Mammary epithelial cell (primary cell): ENCODE results near the gene SMYD4.

Experiments
- EZH2 ChIP-seq: IDR thresholded peaks from 2 replicates; pipeline ENCODE4 v1.6.1; 2012; ENCODE audit warnings: low read length, inconsistent platforms, borderline replicate concordance
- TF ChIP-seq, protein P1 (sequence below), 2 donors: IDR thresholded peaks in 1 of 2; conservative IDR thresholded peaks in 1 of 2; 2 replicates each; pipeline ENCODE4 v1.5.1; 2011 to 2012; ENCODE audit warnings: inconsistent platforms in 2 of 2, low read length in 2 of 2, mild to moderate bottlenecking in 2 of 2, control low read depth in 1 of 2, low read depth in 1 of 2; ENCODE audit not compliant: insufficient read depth in 1 of 2; ENCODE audit errors: extremely low read depth in 1 of 2

DNA sequence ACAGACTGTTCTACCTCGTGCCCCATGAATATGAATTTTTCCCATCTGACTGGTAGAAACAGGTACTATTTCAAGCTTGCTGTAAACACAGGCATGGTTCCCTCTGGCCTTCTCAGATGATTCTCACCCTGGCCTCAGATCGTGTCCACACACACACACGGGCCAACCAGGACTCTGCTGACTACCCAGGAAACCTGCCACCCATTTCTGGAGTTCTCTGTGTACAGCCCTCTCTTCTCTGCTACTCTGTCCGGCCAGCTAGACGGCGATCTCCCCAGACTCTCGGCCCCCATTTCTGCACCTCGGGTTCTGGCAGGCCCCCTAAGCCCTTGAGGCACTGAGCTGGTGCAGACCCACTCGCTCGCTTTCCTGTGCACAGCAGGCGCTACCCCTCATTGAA lies 31.3 kb upstream of the SMYD4 start:
- TF ChIP-seq, protein P1, sequence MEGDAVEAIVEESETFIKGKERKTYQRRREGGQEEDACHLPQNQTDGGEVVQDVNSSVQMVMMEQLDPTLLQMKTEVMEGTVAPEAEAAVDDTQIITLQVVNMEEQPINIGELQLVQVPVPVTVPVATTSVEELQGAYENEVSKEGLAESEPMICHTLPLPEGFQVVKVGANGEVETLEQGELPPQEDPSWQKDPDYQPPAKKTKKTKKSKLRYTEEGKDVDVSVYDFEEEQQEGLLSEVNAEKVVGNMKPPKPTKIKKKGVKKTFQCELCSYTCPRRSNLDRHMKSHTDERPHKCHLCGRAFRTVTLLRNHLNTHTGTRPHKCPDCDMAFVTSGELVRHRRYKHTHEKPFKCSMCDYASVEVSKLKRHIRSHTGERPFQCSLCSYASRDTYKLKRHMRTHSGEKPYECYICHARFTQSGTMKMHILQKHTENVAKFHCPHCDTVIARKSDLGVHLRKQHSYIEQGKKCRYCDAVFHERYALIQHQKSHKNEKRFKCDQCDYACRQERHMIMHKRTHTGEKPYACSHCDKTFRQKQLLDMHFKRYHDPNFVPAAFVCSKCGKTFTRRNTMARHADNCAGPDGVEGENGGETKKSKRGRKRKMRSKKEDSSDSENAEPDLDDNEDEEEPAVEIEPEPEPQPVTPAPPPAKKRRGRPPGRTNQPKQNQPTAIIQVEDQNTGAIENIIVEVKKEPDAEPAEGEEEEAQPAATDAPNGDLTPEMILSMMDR (conservative IDR thresholded peaks at IDR 0.05 in 1 of 2, IDR thresholded peaks at IDR 0.05 in 1 of 2; ENCODE audit: extremely low read depth in 1 of 2, insufficient read depth in 1 of 2, low read depth in 1 of 2, low read length in 2 of 2) = no peak
- no peak for TF ChIP-seq EZH2
